HepG2 (cell line): Measurements from ENCODE around the gene STK32C. TPM values are rescaled to one million over a fixed set of nuclear protein-coding genes. Genes with fewer than 3 reads are reported as not detected.
"Not testable (repeated sequence)": the region's sequence is repeated elsewhere in the genome, so short reads cannot be mapped to it uniquely, and the experiment has no call there.

Source experiments
- ATAC-seq: fragments of 200-7000 bp; cut with Tn5 transposase; 3 replicates; pipeline ENCODE4 v1.9.1; 2020; ENCODE audit warnings: mild to moderate bottlenecking, moderate library complexity
- BruUV-seq: library from RNA; stranded (reverse); fragments of 400-500 nt; replicated peaks from 2 replicates; lab custom pipeline; 2021; lab: Mats Ljungman, UMichigan
- CTCF ChIA-PET: fragments of 300-600 bp; formaldehyde crosslinking; extraction: SDS; loops from one replicate; lab custom pipeline; 2021; ENCODE audit warnings: low total read pairs, inconsistent platforms, low intra/inter-chr PET ratio; lab: Yijun Ruan, JAX
- POLR2A ChIA-PET: fragments of 350-600 bp; sonication (Branson Sonifier 250); formaldehyde crosslinking; loops from one replicate; lab custom pipeline; 2020; ENCODE audit warnings: antibody characterized with exemption, inconsistent platforms; lab: Yijun Ruan, JAX
- DNase-seq: peaks from one replicate; pipeline ENCODE4 v3.0.0-alpha.2; 2015; ENCODE audit warnings: low spot score
- FAIRE-seq: peaks from 3 replicates; lab custom pipeline; 2011; peaks lifted over from hg19 to GRCh38; lab: Jason Lieb, UNC
- H2AFZ ChIP-seq: one replicate; pipeline ENCODE4 v1.6.1; 2011; ENCODE audit warnings: low read length, inconsistent platforms
- H3K27ac ChIP-seq: fragments of 300-600 bp; 3 replicates; pipeline ENCODE4 v1.8.0; 2011; ENCODE audit warnings: mixed run types, mild to moderate bottlenecking, mixed read lengths, low read length, inconsistent platforms; ENCODE audit not compliant: insufficient read depth; ENCODE audit errors: extremely low read length
- H3K27me3 ChIP-seq, 2 experiments: fragments of 200-600 bp in 1 of 2; 2 replicates in 1 of 2; 3 replicates in 1 of 2; pipeline versions ENCODE4 v1.6.0 to v1.8.0; 2011; ENCODE audit warnings: low read length in 2 of 2, mild to moderate bottlenecking in 2 of 2, moderate library complexity in 2 of 2, inconsistent platforms in 1 of 2; ENCODE audit not compliant: insufficient read depth in 2 of 2, control insufficient read depth in 1 of 2
- H3K36me3 ChIP-seq, 2 experiments: fragments of 200-600 bp in 1 of 2; replicated peaks in 1 of 2; 2 replicates in 1 of 2; 3 replicates in 1 of 2; pipeline versions ENCODE4 v1.5.1 to v1.8.0; 2011; ENCODE audit warnings: low read length in 2 of 2, inconsistent platforms in 1 of 2; ENCODE audit not compliant: insufficient read depth in 2 of 2, control insufficient read depth in 1 of 2
- H3K4me1 ChIP-seq: 2 replicates; pipeline ENCODE4 v1.5.1; 2012; ENCODE audit warnings: low read length, inconsistent platforms; ENCODE audit not compliant: insufficient read depth
- H3K4me2 ChIP-seq: 2 replicates; pipeline ENCODE4 v1.6.0; 2011; ENCODE audit warnings: low read depth, low read length, inconsistent platforms
- H3K4me3 ChIP-seq, 3 experiments: fragments of 200-600 bp in 1 of 3; sonication (generic), shearing (Covaris generic) in 1 of 3; replicated peaks in 1 of 3; 2 replicates each; pipeline ENCODE4 v1.5.1; 2011 to 2016; ENCODE audit warnings: low read length in 3 of 3, inconsistent platforms in 2 of 3, low read depth in 2 of 3, mild to moderate bottlenecking in 2 of 3, control low read depth in 1 of 3, mixed read lengths in 1 of 3; ENCODE audit not compliant: insufficient read depth in 1 of 3
- H3K79me2 ChIP-seq: one replicate; pipeline ENCODE4 v1.6.1; 2011; ENCODE audit warnings: low read length, inconsistent platforms; ENCODE audit not compliant: insufficient read depth
- H3K9ac ChIP-seq: 2 replicates; pipeline ENCODE4 v1.6.0; 2011; ENCODE audit warnings: mild to moderate bottlenecking, low read depth, low read length, inconsistent platforms; ENCODE audit not compliant: insufficient read depth
- H3K9me3 ChIP-seq: 2 replicates; pipeline ENCODE4 v1.5.1; 2012; ENCODE audit warnings: mild to moderate bottlenecking, low read length
- H4K20me1 ChIP-seq: 2 replicates; pipeline ENCODE4 v1.6.0; 2011; ENCODE audit warnings: inconsistent platforms, mild to moderate bottlenecking, low read length, moderate library complexity; ENCODE audit not compliant: insufficient read depth
- ATF7 ChIP-seq, 2 experiments: fragments of 450-650 bp in 1 of 2; sonication (generic) in 1 of 2; formaldehyde crosslinking in 1 of 2; IDR thresholded peaks; 2 replicates each; pipeline versions ENCODE4 v1.4.0 to v1.6.1; 2016 to 2020; ENCODE audit warnings: antibody characterized with exemption in 1 of 2, mild to moderate bottlenecking in 1 of 2, missing genetic modification reagents in 1 of 2
- ELF1 ChIP-seq: sonication (generic); formaldehyde crosslinking; IDR thresholded peaks from 2 replicates; pipeline ENCODE4 v1.4.0; 2020; ENCODE audit warnings: missing genetic modification reagents
- KAT7 ChIP-seq: IDR thresholded peaks from 2 replicates; pipeline ENCODE4 v1.6.1; 2018; ENCODE audit warnings: borderline replicate concordance, missing compliant biosample characterization
- KMT2A ChIP-seq: sonication (generic); formaldehyde crosslinking; IDR thresholded peaks from 2 replicates; pipeline ENCODE4 v1.4.0; 2020; ENCODE audit warnings: missing genetic modification reagents
- SALL1 ChIP-seq: sonication (generic); formaldehyde crosslinking; IDR thresholded peaks from 2 replicates; pipeline ENCODE4 v1.8.0; 2022; ENCODE audit warnings: mild to moderate bottlenecking, missing genetic modification reagents
- ZNF501 ChIP-seq: sonication (generic); formaldehyde crosslinking; IDR thresholded peaks from 2 replicates; pipeline ENCODE4 v1.5.1; 2020; ENCODE audit warnings: mild to moderate bottlenecking, moderate library complexity, missing genetic modification reagents
- WGBS: methylation state at CpG from one replicate; pipeline ENCODE4 v1.1.6; 2017; ENCODE audit warnings: low lambda C conversion rate; 5-methylcytosine and 5-hydroxymethylcytosine counted together
- in situ Hi-C: cut with HindIII; loops from 2 replicates; pipeline ENCODE4 v1.10.0; 2017; ENCODE audit warnings: low pct_unique_long_range_greater_than_20kb; ENCODE audit not compliant: extremely low pct_ligation_motif_present
- intact Hi-C: fragments of 100-400 bp; cut with micrococcal nuclease; formaldehyde crosslinking; loops from one replicate; pipeline ENCODE4 v1.10.0; 2022; ENCODE audit not compliant: unreplicated experiment
- polyA plus RNA-seq, 8 experiments: library from polyadenylated mRNA; depleted of rRNA in 3 of 8; stranded (reverse) in 7 of 8; unstranded in 1 of 8; fragments of >200 nt; fragmentation: Illumina TruSeq in 4 of 8; extraction: Trizol in 4 of 8; gene quantifications; 2 replicates each; pipeline versions ENCODE4 v1.2.1 to v1.2.3, GENCODE V29; 2011 to 2016; ENCODE audit warnings: low read depth in 4 of 8, missing spikeins in 1 of 8, mixed read lengths in 1 of 8; ENCODE audit not compliant: insufficient read depth in 1 of 8
- total RNA-seq, 5 experiments: library from RNA; depleted of rRNA; stranded (reverse); fragments of >200 nt; fragmentation: Illumina TruSeq; extraction: Trizol; gene quantifications; 2 replicates each; pipeline ENCODE4 v1.2.3, GENCODE V29; 2016; ENCODE audit warnings: low read depth in 1 of 5
- TF ChIP-seq, protein P1 (sequence below): sonication (generic); formaldehyde crosslinking; IDR thresholded peaks from 2 replicates; pipeline ENCODE4 v1.5.0; 2020; ENCODE audit warnings: mild to moderate bottlenecking, missing genetic modification reagents, borderline replicate concordance
- TF ChIP-seq, protein P2 (sequence below): sonication (generic); formaldehyde crosslinking; IDR thresholded peaks from 2 replicates; pipeline ENCODE4 v1.4.0; 2020; ENCODE audit warnings: missing genetic modification reagents, borderline replicate concordance
- TF ChIP-seq, protein P3 (sequence below): sonication (generic); formaldehyde crosslinking; IDR thresholded peaks from 2 replicates; pipeline ENCODE4 v1.4.0; 2020; ENCODE audit warnings: missing genetic modification reagents, borderline replicate concordance

Gene STK32C
- total and polyA plus RNA-seq, 2 of the 13 experiments (the other 11 are each of a cell fraction or from before 2014, with no cell fraction given) = 10.9 to 19.4 TPM

DNA sequence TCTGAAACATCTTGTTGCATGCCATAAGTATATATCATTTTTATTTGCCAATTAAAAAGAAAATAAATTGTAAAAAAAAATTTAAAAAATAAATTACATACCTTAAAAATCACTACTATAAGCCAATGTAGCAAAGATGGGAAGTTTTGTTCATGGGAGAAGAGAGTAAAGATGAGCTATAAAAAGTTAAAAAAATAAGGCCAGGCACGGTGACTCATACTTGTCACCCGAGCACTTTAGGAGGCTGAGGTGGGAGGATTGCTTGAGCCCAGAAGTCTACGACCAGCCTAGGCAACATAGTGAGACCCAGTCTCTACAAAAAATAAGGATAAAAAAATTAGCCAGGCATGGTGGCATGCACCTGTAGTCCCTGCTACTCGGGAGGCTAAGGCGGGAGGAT, 8.4 kb upstream of the STK32C start (continued):
- TF ChIP-seq, protein P1, sequence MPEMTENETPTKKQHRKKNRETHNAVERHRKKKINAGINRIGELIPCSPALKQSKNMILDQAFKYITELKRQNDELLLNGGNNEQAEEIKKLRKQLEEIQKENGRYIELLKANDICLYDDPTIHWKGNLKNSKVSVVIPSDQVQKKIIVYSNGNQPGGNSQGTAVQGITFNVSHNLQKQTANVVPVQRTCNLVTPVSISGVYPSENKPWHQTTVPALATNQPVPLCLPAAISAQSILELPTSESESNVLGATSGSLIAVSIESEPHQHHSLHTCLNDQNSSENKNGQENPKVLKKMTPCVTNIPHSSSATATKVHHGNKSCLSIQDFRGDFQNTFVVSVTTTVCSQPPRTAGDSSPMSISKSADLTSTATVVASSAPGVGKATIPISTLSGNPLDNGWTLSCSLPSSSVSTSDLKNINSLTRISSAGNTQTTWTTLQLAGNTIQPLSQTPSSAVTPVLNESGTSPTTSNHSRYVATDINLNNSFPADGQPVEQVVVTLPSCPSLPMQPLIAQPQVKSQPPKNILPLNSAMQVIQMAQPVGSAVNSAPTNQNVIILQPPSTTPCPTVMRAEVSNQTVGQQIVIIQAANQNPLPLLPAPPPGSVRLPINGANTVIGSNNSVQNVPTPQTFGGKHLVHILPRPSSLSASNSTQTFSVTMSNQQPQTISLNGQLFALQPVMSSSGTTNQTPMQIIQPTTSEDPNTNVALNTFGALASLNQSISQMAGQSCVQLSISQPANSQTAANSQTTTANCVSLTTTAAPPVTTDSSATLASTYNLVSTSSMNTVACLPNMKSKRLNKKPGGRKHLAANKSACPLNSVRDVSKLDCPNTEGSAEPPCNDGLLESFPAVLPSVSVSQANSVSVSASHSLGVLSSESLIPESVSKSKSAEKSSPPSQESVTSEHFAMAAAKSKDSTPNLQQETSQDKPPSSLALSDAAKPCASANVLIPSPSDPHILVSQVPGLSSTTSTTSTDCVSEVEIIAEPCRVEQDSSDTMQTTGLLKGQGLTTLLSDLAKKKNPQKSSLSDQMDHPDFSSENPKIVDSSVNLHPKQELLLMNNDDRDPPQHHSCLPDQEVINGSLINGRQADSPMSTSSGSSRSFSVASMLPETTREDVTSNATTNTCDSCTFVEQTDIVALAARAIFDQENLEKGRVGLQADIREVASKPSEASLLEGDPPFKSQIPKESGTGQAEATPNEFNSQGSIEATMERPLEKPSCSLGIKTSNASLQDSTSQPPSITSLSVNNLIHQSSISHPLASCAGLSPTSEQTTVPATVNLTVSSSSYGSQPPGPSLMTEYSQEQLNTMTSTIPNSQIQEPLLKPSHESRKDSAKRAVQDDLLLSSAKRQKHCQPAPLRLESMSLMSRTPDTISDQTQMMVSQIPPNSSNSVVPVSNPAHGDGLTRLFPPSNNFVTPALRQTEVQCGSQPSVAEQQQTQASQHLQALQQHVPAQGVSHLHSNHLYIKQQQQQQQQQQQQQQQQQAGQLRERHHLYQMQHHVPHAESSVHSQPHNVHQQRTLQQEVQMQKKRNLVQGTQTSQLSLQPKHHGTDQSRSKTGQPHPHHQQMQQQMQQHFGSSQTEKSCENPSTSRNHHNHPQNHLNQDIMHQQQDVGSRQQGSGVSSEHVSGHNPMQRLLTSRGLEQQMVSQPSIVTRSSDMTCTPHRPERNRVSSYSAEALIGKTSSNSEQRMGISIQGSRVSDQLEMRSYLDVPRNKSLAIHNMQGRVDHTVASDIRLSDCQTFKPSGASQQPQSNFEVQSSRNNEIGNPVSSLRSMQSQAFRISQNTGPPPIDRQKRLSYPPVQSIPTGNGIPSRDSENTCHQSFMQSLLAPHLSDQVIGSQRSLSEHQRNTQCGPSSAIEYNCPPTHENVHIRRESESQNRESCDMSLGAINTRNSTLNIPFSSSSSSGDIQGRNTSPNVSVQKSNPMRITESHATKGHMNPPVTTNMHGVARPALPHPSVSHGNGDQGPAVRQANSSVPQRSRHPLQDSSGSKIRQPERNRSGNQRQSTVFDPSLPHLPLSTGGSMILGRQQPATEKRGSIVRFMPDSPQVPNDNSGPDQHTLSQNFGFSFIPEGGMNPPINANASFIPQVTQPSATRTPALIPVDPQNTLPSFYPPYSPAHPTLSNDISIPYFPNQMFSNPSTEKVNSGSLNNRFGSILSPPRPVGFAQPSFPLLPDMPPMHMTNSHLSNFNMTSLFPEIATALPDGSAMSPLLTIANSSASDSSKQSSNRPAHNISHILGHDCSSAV (CRISPR knock-in tag) = no peak
- TF ChIP-seq KAT7 (CRISPR knock-in tag) = no peak
- TF ChIP-seq ATF7 (IDR thresholded peaks at IDR 0.05) = no peak
- no peak for TF ChIP-seq ATF7 (CRISPR knock-in tag; IDR thresholded peaks at IDR 0.05)
- TF ChIP-seq ELF1 (CRISPR knock-in tag) = no peak
- TF ChIP-seq, protein P2, sequence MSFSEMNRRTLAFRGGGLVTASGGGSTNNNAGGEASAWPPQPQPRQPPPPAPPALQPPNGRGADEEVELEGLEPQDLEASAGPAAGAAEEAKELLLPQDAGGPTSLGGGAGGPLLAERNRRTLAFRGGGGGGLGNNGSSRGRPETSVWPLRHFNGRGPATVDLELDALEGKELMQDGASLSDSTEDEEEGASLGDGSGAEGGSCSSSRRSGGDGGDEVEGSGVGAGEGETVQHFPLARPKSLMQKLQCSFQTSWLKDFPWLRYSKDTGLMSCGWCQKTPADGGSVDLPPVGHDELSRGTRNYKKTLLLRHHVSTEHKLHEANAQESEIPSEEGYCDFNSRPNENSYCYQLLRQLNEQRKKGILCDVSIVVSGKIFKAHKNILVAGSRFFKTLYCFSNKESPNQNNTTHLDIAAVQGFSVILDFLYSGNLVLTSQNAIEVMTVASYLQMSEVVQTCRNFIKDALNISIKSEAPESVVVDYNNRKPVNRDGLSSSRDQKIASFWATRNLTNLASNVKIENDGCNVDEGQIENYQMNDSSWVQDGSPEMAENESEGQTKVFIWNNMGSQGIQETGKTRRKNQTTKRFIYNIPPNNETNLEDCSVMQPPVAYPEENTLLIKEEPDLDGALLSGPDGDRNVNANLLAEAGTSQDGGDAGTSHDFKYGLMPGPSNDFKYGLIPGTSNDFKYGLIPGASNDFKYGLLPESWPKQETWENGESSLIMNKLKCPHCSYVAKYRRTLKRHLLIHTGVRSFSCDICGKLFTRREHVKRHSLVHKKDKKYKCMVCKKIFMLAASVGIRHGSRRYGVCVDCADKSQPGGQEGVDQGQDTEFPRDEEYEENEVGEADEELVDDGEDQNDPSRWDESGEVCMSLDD (CRISPR knock-in tag) = no peak
- no peak for TF ChIP-seq SALL1 (CRISPR knock-in tag)
- TF ChIP-seq ZNF501 (CRISPR knock-in tag) = no peak
- TF ChIP-seq, protein P3, sequence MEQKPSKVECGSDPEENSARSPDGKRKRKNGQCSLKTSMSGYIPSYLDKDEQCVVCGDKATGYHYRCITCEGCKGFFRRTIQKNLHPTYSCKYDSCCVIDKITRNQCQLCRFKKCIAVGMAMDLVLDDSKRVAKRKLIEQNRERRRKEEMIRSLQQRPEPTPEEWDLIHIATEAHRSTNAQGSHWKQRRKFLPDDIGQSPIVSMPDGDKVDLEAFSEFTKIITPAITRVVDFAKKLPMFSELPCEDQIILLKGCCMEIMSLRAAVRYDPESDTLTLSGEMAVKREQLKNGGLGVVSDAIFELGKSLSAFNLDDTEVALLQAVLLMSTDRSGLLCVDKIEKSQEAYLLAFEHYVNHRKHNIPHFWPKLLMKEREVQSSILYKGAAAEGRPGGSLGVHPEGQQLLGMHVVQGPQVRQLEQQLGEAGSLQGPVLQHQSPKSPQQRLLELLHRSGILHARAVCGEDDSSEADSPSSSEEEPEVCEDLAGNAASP (CRISPR knock-in tag) = no peak
- TF ChIP-seq KMT2A (CRISPR knock-in tag) = no peak

DNA sequence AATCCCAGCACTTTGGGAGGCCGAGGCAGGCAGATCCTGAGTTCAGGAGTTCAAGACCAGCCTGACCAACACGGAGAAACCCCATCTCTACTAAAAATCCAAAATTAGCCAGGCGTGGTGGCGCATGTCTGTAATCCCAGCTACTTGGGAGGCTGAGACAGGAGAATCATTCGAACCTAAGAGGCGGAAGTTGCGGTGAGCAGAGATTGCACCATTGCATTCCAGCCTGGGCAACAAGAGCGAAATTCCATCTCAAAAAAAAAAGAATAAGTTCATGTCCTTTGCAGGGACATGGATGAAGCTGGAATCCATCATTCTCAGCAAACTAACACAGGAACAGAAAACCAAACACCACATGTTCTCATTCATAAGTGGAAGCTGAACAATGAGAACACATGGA, 7.1 kb upstream of the STK32C start:
- in situ Hi-C loops, H3K4me2 ChIP-seq, H4K20me1 ChIP-seq, DNase-seq, H2AFZ ChIP-seq, ATAC-seq, H3K36me3 ChIP-seq, H3K4me3 ChIP-seq, POLR2A ChIA-PET, H3K27me3 ChIP-seq, intact Hi-C loops, H3K27ac ChIP-seq, FAIRE-seq, H3K9me3 ChIP-seq, BruUV-seq, CTCF ChIA-PET, H3K79me2 ChIP-seq, H3K9ac ChIP-seq: not testable (repeated sequence)
- WGBS = 50% methylated on average over 8 of the region's 8 CpGs
- H3K4me1 ChIP-seq = peaks cover 44% of the 10 kb centered on the region
